ENCODE measurements around the gene USP40.

Gene USP40

GRCh38 chr2:233428008-233428407 lies 138.6 kb downstream of the USP40 start:
- H3K36me3 Mint-ChIP-seq = peaks cover 29% of the 10 kb centered on the region
- H3K27ac Mint-ChIP-seq = peak overlapping the region; percentile 88

GRCh38 chr2:233426619-233427342 lies 139.8 kb downstream of the USP40 start:
- DNase-seq (ENCODE audit: low spot score in 2 of 2) (no peak), ATAC-seq (ENCODE audit: low read depth) (no peak)
- Mint-ChIP-seq H3K27me3 (no peaks in the 10 kb centered on the region), H3K4me1 (peaks cover 47% of the 10 kb centered on the region), H3K4me3 (no peak overlapping the region), H3K27ac (peak overlapping the region; percentile 51), H3K36me3 (peaks cover 26% of the 10 kb centered on the region), H3K9me3 (no peaks in the 10 kb centered on the region)

More at GRCh38 chr2:233428008-233428407, 138.6 kb downstream of the USP40 start:
- no peaks in the 10 kb centered on the region for H3K27me3 Mint-ChIP-seq
- no peaks in the 10 kb centered on the region for H3K9me3 Mint-ChIP-seq
- no peak for DNase-seq (ENCODE audit: low spot score in 2 of 2)
- H3K4me3 Mint-ChIP-seq = no peak overlapping the region
- ATAC-seq (ENCODE audit: low read depth) = no peak
- H3K4me1 Mint-ChIP-seq = peaks cover 44% of the 10 kb centered on the region
